Heart right ventricle (tissue), 16 donors: ENCODE data around the gene ZBTB39. TPM values are rescaled to one million over a fixed set of nuclear protein-coding genes. Genes with fewer than 3 reads are reported as not detected.

Source experiments
- ATAC-seq, 8 donors: fragments of 200-7000 bp; cut with Tn5 transposase; one replicate each; pipeline ENCODE4 v1.9.1; 2020; ENCODE audit warnings: mild to moderate bottlenecking in 8 of 8, moderate library complexity in 8 of 8, moderate number of reproducible peaks in 1 of 8
- DNase-seq, 2 donors: peaks; one replicate each; pipeline ENCODE4 v3.0.0-alpha.2; 2020
- H3K27ac ChIP-seq, 10 donors: fragments of 200-600 bp; sonication (generic) in 2 of 10; one replicate each; pipeline versions ENCODE4 v1.5.0 to v1.8.0; 2020 to 2022; ENCODE audit warnings: mild to moderate bottlenecking in 3 of 10
- H3K27me3 ChIP-seq, 7 donors: fragments of 200-600 bp; one replicate each; pipeline ENCODE4 v1.8.0; 2021 to 2022; ENCODE audit warnings: mild to moderate bottlenecking in 2 of 7
- H3K36me3 ChIP-seq, 9 donors: fragments of 200-600 bp; sonication (generic) in 1 of 9; one replicate each; pipeline versions ENCODE4 v1.5.0 to v1.8.0; 2020 to 2022; ENCODE audit warnings: mild to moderate bottlenecking in 2 of 9
- H3K4me1 ChIP-seq, 9 donors: fragments of 200-600 bp; sonication (generic) in 1 of 9; one replicate each; pipeline versions ENCODE4 v1.5.0 to v1.8.0; 2020 to 2022; ENCODE audit warnings: mild to moderate bottlenecking in 4 of 9
- H3K4me3 ChIP-seq, 10 donors: fragments of 200-600 bp; sonication (generic) in 2 of 10; one replicate each; pipeline versions ENCODE4 v1.5.0 to v1.8.0; 2020 to 2022; ENCODE audit warnings: mild to moderate bottlenecking in 7 of 10, moderate library complexity in 2 of 10
- H3K9me3 ChIP-seq, 11 donors: fragments of 200-600 bp in 10 of 11; sonication (generic) in 2 of 11; one replicate each; pipeline versions ENCODE4 v1.5.0 to v1.8.0; 2013 to 2022; ENCODE audit warnings: mild to moderate bottlenecking in 2 of 11, control low read depth in 1 of 11, moderate library complexity in 1 of 11
- WGBS, 2 donors: extraction: QIAGEN DNeasy Blood & Tissue Kit; methylation state at CpG; one replicate each; pipeline ENCODE4 v1.1.7; 2013; ENCODE audit warnings: inconsistent platforms in 1 of 2; 5-methylcytosine and 5-hydroxymethylcytosine counted together
- intact Hi-C, 10 donors: fragments of 100-400 bp; cut with DNase I; formaldehyde crosslinking; loops; one replicate each; pipeline versions ENCODE4 v1.11.1 to v1.14.2; 2022
- polyA plus RNA-seq, 2 donors: library from polyadenylated mRNA; stranded (reverse); fragments of 200-250 nt; gene quantifications; one replicate each; pipeline ENCODE4 v1.2.3, GENCODE V29; 2013
- total RNA-seq, 10 donors: library from RNA; stranded (reverse); fragmentation: NEBNext Ultra II Directional in 3 of 10; extraction: Animal tissue kit (Norgen Biotek cat#: 25700) in 3 of 10; gene quantifications; one replicate each; pipeline versions ENCODE4 v1.2.1 to v1.2.4, GENCODE V29; 2021 to 2023
- TF ChIP-seq, protein P1 (sequence below), 9 donors: fragments of 200-600 bp; sonication (generic) in 2 of 9; IDR thresholded peaks; one replicate each; pipeline versions ENCODE4 v1.5.0 to v1.8.0; 2021 to 2022; ENCODE audit warnings: antibody characterized with exemption in 9 of 9, mild to moderate bottlenecking in 5 of 9, moderate library complexity in 1 of 9
- donor health status: Arrhythmogenic right ventricular cardiomyopathy.
- donor health status: ischemic (EF 13 %, LVEDD 7.1; RV severe dilation, severe dysfunction).
- donor health status: healthy with polysubstance abuse.
- donor health status: DM: no; HTN: yes; CAD: no.
- donor health status: DM: no; HTN: no; CAD: no.
- donor health status: ischemic (EF 25% LVEDD 6.9; RV normal size, moderate dysfunction).
- donor health status: ischemic (EF 25% LVEDD 5.7; RV mildly dilated, moderate dysfunction).
- donor health status: healthy.
- donor health status: DM: yes; HTN: yes; CAD: no.
- donor health status: Ischemic cardiomyopathy.
- donor health status: ischemic (EF 35%, LVEDD 5.7; RV mildly dilated, moderate dysfunction).
- donor health status: nonischemic (EF 11% LVEDD 7.7; RV severe dilation, severe dysfunction).
- donor health status: DM: yes; HTN: yes; CAD: no.
- donor health status: PGD.
- donor health status: ischemic (EF 29% LVEDD 5.4; RV normal size, mild dysfunction).
- donor health status: nonischemic (EF 23%, LVEDD 6.1; RV moderate dilation, normal function).

The ZBTB39 gene
- total and polyA plus RNA-seq, 12 donors, result 1.2 to 4.3 (median 3.4) TPM

DNA sequence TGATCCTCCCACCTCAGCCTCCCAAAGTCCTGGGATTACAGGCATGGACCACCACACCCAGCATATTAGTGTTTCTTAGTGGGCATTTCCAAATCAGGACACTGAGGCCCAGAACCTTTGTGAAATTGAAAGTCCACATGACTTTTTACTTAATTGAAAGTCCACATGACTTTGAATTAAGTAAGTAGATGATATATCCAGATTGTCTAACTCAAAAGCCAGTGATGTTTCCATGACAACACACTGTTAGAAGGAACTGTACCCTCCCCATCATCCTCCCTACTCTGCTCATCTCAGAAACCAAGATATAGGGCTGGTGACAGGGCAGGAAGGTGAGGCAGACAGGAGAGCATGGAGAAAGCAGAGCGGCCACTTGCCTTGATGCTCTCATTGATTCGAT lies 36.3 kb upstream of the ZBTB39 start:
- H3K36me3 ChIP-seq, result no peaks in the 10 kb centered on the region
- H3K4me3 ChIP-seq, result no peak overlapping the region
- H3K27ac ChIP-seq, result no peak overlapping the region
- H3K27me3 ChIP-seq, result peaks cover 0 to 25% (median 10%) of the 10 kb centered on the region in 7 donors
- WGBS, 2 donors, result 95% methylated on average over 2 of the region's 2 CpGs
- DNase-seq (no peak), ATAC-seq (no peak)
- peaks cover 0 to 23% (median 0%) of the 10 kb centered on the region in 9 donors for H3K4me1 ChIP-seq
- intact Hi-C loops, result no loop called here
- H3K9me3 ChIP-seq, result no peaks in the 10 kb centered on the region
- TF ChIP-seq, protein P1, sequence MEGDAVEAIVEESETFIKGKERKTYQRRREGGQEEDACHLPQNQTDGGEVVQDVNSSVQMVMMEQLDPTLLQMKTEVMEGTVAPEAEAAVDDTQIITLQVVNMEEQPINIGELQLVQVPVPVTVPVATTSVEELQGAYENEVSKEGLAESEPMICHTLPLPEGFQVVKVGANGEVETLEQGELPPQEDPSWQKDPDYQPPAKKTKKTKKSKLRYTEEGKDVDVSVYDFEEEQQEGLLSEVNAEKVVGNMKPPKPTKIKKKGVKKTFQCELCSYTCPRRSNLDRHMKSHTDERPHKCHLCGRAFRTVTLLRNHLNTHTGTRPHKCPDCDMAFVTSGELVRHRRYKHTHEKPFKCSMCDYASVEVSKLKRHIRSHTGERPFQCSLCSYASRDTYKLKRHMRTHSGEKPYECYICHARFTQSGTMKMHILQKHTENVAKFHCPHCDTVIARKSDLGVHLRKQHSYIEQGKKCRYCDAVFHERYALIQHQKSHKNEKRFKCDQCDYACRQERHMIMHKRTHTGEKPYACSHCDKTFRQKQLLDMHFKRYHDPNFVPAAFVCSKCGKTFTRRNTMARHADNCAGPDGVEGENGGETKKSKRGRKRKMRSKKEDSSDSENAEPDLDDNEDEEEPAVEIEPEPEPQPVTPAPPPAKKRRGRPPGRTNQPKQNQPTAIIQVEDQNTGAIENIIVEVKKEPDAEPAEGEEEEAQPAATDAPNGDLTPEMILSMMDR (IDR thresholded peaks at IDR 0.05), result no peak

GRCh38 chr12:57040750-57041149 lies 34.4 kb upstream of the ZBTB39 start:
- Histone ChIP-seq H3K36me3 (no peaks in the 10 kb centered on the region), H3K27me3 (peaks cover 0 to 19% (median 4%) of the 10 kb centered on the region in 7 donors), H3K4me3 (no peak overlapping the region), H3K9me3 (no peaks in the 10 kb centered on the region), H3K27ac (no peak overlapping the region), H3K4me1 (peaks cover 0 to 4% (median 0%) of the 10 kb centered on the region in 9 donors)
- TF ChIP-seq, protein P1 (IDR thresholded peaks at IDR 0.05), result no peak
- ATAC-seq, result no peak
- no peak for DNase-seq
- intact Hi-C loops, result no loop called here
- WGBS, 2 donors, result 61 to 72% methylated on average over 2 of the region's 2 CpGs

- ATAC-seq (no peak), DNase-seq (no peak)
- Histone ChIP-seq H3K4me1 (peaks cover 0 to 4% (median 0%) of the 10 kb centered on the region in 9 donors), H3K4me3 (no peak overlapping the region), H3K9me3 (no peaks in the 10 kb centered on the region), H3K36me3 (no peaks in the 10 kb centered on the region), H3K27me3 (peaks cover 0 to 15% (median 4%) of the 10 kb centered on the region in 7 donors), H3K27ac (no peak overlapping the region)
- 92 to 93% methylated on average over 4 of the region's 4 CpGs for WGBS, 2 donors
- TF ChIP-seq, protein P1 (IDR thresholded peaks at IDR 0.05), result no peak
- intact Hi-C loops, result no loop called here
Measured at GRCh38 chr12:57040211-57040610, 33.9 kb upstream of the ZBTB39 start.

DNA sequence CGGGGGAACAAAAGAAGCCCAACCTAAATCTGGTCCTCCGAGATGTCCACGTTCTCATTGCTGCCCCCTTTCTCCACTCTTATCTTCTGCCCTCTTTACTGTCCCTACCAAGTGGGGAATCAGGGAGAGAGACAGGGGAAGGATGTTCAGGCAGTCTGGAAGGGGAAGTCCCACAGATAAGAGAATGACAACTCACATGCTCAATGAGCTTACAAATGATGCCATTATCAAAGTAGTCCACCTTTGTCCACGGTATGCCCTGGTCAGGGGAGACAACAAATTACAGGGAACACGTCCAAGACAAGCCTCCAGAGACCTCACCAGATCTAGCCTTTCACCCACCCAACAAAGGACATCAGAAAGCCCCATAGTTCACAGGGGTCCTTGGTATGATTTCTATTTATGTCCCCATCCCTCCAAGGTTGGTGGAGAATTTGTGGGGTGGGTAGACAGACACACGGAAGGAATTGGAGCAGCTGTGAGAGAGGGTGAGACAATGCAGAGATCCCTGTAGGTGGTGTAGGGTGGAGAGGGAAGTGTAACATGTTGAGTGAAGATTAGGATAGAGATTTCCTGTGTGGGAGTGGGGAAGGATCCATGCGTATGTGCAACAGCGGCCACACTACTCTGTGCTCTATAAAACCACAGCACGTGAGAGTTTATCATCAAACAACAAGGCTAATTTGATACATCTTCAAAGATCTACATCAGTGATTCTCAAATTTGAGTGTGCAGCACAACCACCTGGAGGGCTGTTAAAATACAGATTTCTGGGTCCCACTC lies 32.9 kb upstream of the ZBTB39 start:
- WGBS, 2 donors, result 65 to 66% methylated on average over 9 of the region's 9 CpGs
- TF ChIP-seq, protein P1 (IDR thresholded peaks at IDR 0.05), result no peak
- intact Hi-C loops, result no loop called here
- no peaks in the 10 kb centered on the region for H3K36me3 ChIP-seq
- H3K27ac ChIP-seq, result no peak overlapping the region
- no peak for ATAC-seq
- no peaks in the 10 kb centered on the region for H3K9me3 ChIP-seq
- no peak overlapping the region for H3K4me3 ChIP-seq
- peaks cover 0 to 12% (median 4%) of the 10 kb centered on the region in 7 donors for H3K27me3 ChIP-seq
- DNase-seq, result no peak
- H3K4me1 ChIP-seq, result peaks cover 0 to 4% (median 0%) of the 10 kb centered on the region in 9 donors
